CD4-positive, alpha-beta T cell treated with Interleukin-4 for 1 hour (primary cell): ENCODE results near the gene MRPL51.
"Not testable (repeated sequence)": the region's sequence is repeated elsewhere in the genome, so short reads cannot be mapped to it uniquely, and the experiment has no call there.

Experiments
- DNase-seq, 2 donors: peaks; one replicate each; pipeline ENCODE4 v3.0.0-alpha.2; 2020 to 2022

The MRPL51 gene

GRCh38 chr12:6532051-6532926 lies 39.2 kb upstream of the MRPL51 start:
- peak; percentile 82 to 83 for DNase-seq

GRCh38 chr12:6530576-6531260 lies 37.7 kb upstream of the MRPL51 start:
- no peak for DNase-seq

- DNase-seq = no peak
Measured at GRCh38 chr12:6529291-6529737, 36.3 kb upstream of the MRPL51 start.

GRCh38 chr12:6528539-6529235 lies 35.6 kb upstream of the MRPL51 start:
- no peak for DNase-seq

GRCh38 chr12:6527711-6528110 lies 34.6 kb upstream of the MRPL51 start:
- no peak for DNase-seq

GRCh38 chr12:6526766-6527525 lies 33.9 kb upstream of the MRPL51 start:
- no peak for DNase-seq

- DNase-seq = no peak
Measured at GRCh38 chr12:6526201-6526600, 33.1 kb upstream of the MRPL51 start.

GRCh38 chr12:6524648-6525047 lies 31.6 kb upstream of the MRPL51 start:
- DNase-seq = no peak

- DNase-seq = no peak
Measured at GRCh38 chr12:6523708-6524107, 30.6 kb upstream of the MRPL51 start.

- no peak for DNase-seq
Measured at GRCh38 chr12:6522193-6522592, 29.1 kb upstream of the MRPL51 start.

GRCh38 chr12:6520186-6520585 lies 27.1 kb upstream of the MRPL51 start:
- peak in 1 of 2 donors; percentile 6 for DNase-seq

- DNase-seq = no peak
Measured at GRCh38 chr12:6508087-6508486, 15.0 kb upstream of the MRPL51 start.

GRCh38 chr12:6507102-6507998 lies 14.3 kb upstream of the MRPL51 start:
- no peak for DNase-seq

- no peak for DNase-seq
Measured at GRCh38 chr12:6500466-6500865, 7.4 kb upstream of the MRPL51 start.

GRCh38 chr12:6497291-6497690 lies 4.2 kb upstream of the MRPL51 start:
- DNase-seq = not testable (repeated sequence)

GRCh38 chr12:6494968-6495367 lies 1.9 kb upstream of the MRPL51 start:
- DNase-seq = no peak

GRCh38 chr12:6494258-6494743 lies 1.2 kb upstream of the MRPL51 start:
- DNase-seq = no peak

GRCh38 chr12:6493497-6494257 lies 615 bp upstream of the MRPL51 start, which contains the start of gene NCAPD2:
Gene NCAPD2 (plus strand): TSS chr12:6494102. CDS start chr12:6495099, 997 bp downstream.
- DNase-seq = peak; percentile 96

GRCh38 chr12:6490673-6491072 lies 2.4 kb downstream of the MRPL51 start:
- not testable (repeated sequence) for DNase-seq

- DNase-seq = no peak
Measured at GRCh38 chr12:6489449-6489848, 3.6 kb downstream of the MRPL51 start.

- DNase-seq = no peak
Measured at GRCh38 chr12:6488240-6488639, 4.8 kb downstream of the MRPL51 start.
